SH-SY5Y (cell line): ENCODE measurements around the gene TRIM17.

Experiments used
- GATA2 ChIP-seq: IDR thresholded peaks from 2 replicates; pipeline ENCODE4 v1.6.1; 2011; ENCODE audit warnings: mild to moderate bottlenecking, low read depth, low read length
- GATA3 ChIP-seq: IDR thresholded peaks from 2 replicates; pipeline ENCODE4 v1.6.1; 2011; ENCODE audit warnings: low read depth, mild to moderate bottlenecking, low read length, moderate library complexity

GRCh38 chr1:228364706-228365213 is 51.9 kb downstream of the TRIM17 start:
- no peak for TF ChIP-seq GATA2
- no peak for TF ChIP-seq GATA3
